KOPT-K1 (cell line): ENCODE measurements around the gene STK16.

Source experiments
- H3K27ac ChIP-seq: fragments of 200-600 bp; sonication (generic); 2 replicates; pipeline ENCODE4 v1.5.1; 2016; ENCODE audit warnings: antibody characterized with exemption, mild to moderate bottlenecking, low read depth, low read length; ENCODE audit not compliant: poor library complexity, severe bottlenecking
- H3K36me3 ChIP-seq: fragments of 200-600 bp; sonication (generic); 2 replicates; pipeline ENCODE4 v1.5.1; 2017; ENCODE audit warnings: antibody characterized with exemption, mild to moderate bottlenecking, low read length, moderate library complexity; ENCODE audit not compliant: insufficient read depth
- H3K9me3 ChIP-seq: fragments of 200-600 bp; sonication (generic); 2 replicates; pipeline ENCODE4 v1.5.1; 2017; ENCODE audit warnings: antibody characterized with exemption, low read length, mild to moderate bottlenecking; ENCODE audit not compliant: insufficient read depth, poor library complexity, severe bottlenecking

The STK16 gene

DNA sequence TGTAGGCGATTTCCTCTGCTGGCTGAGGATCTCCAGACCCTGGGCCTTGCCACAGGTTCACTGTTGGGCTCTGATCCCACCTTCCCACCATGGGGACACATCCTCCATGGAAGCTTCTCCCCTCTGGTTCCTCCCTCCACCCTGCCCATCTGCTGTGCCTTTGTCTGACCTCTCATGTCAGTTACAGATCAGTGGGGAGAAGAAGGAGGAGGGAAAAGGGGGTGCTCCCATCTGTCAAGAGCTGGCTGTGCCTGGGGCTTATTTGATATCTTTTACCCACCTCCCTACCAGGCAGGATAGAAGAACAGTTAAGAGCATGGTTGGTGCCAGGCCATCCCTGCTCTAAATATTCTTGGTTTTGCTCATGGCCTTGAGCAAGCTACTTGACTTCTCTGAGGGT lies 21.6 kb downstream of the STK16 start:
- no peak overlapping the region for H3K27ac ChIP-seq
- no peaks in the 10 kb centered on the region for H3K36me3 ChIP-seq
- no peaks in the 10 kb centered on the region for H3K9me3 ChIP-seq

- no peak overlapping the region for H3K27ac ChIP-seq
- no peaks in the 10 kb centered on the region for H3K36me3 ChIP-seq
- H3K9me3 ChIP-seq, result no peaks in the 10 kb centered on the region
These were observed 23.0 kb downstream of the STK16 start for GRCh38 chr2:219268294-219268693.

DNA sequence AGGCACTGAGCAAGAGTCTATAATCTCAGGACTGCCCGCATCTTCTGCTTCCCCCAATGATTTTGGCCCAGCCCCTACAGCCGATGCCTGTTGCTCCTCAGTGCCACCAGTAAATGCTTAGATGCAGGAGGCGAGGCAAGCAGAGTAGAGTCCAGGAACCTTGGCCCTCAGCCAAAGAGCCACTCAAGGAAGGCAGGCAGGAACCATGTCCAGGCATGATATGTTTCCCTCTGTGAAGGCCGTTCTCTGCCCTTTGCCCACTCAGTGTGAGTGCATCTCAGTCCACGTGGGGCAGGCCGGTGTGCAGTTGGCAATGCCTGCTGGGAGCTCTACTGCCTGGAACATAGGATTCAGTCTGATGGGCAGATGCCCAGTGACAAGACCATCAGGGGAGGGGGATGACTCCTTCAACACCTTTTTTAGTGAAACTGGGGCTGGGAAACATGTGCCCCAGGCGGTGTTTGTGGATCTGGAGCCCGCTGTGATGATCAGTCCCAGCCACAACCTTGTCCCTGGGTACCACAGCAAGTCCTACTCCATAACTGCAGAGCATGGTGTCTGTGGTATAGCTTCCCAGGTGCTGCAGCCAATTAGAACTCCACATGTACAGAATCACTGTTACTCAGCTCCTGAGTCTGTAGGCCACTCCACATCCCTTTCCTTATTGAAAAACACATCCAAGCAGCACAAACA lies 24.2 kb downstream of the STK16 start:
- no peaks in the 10 kb centered on the region for H3K9me3 ChIP-seq
- no peak overlapping the region for H3K27ac ChIP-seq
- no peaks in the 10 kb centered on the region for H3K36me3 ChIP-seq

- no peaks in the 10 kb centered on the region for H3K36me3 ChIP-seq
- H3K9me3 ChIP-seq, result no peaks in the 10 kb centered on the region
- no peak overlapping the region for H3K27ac ChIP-seq
These were observed 24.7 kb downstream of the STK16 start for GRCh38 chr2:219270055-219270372.

DNA sequence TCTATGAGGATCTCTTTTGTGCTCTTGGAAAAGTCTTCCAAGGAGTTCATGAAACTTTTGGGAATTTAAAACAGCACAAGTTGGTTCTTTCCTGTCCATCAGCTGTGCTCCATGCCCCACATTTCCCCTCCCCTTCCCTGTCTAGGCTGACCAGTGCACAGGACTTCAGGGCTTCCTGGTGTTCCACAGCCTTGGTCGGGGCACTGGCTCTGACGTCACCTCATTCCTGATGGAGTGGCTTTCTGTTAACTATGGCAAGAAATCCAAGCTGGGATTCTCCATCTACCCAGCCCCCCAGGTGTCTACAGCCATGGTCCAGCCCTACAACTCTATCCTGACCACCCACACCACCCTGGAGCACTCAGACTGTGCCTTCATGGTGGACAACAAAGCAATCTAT lies 25.7 kb downstream of the STK16 start:
- Histone ChIP-seq H3K27ac (no peak overlapping the region), H3K36me3 (no peaks in the 10 kb centered on the region), H3K9me3 (no peaks in the 10 kb centered on the region)

GRCh38 chr2:219272356-219272755 lies 27.1 kb downstream of the STK16 start:
- Histone ChIP-seq H3K27ac (no peak overlapping the region), H3K36me3 (no peaks in the 10 kb centered on the region), H3K9me3 (no peaks in the 10 kb centered on the region)

DNA sequence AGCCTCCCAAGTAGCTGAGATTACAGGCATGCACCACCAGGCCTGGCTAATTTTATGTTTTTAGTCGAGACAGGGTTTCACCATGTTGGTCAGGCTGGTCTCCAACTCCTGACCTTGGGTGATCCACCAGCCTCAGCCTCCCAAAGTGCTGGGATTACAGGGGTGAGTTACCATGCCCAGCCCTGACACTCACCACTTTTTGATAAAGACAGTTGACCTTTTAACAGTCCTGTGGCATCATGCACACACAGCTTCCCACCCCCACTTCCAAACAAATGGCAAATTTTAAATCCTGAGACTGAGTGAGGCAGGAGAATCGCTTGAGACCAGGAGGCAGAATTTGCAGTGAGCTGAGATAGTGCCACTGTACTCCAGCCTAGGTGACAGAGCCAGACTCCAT lies 27.7 kb downstream of the STK16 start:
- H3K27ac ChIP-seq, result no peak overlapping the region

DNA sequence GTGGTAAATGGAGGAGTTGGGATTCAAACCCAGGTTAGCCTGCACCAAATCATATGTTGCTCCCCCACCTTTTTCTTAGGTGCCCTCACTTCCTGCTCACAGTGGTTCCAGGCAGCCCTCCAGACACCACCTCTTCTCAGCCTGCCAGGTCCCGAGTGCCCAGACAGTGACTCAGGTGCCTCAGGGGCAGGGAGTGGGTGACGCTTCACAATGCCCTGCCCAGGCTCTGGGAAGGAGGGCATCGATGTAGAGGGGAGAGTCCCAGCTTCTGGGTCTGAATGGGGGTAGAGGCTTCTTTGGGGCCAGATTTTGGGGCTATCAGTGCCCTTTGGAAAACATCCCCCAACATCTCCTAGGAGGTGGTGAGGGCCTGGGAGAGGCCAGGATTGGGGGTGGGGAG lies 28.7 kb downstream of the STK16 start:
- H3K36me3 ChIP-seq, result no peaks in the 10 kb centered on the region
- H3K9me3 ChIP-seq, result no peaks in the 10 kb centered on the region
- no peak overlapping the region for H3K27ac ChIP-seq

More for the DNA sequence above, 27.7 kb downstream of the STK16 start:
- no peaks in the 10 kb centered on the region for H3K36me3 ChIP-seq
- H3K9me3 ChIP-seq, result no peaks in the 10 kb centered on the region

- no peaks in the 10 kb centered on the region for H3K36me3 ChIP-seq
- H3K9me3 ChIP-seq, result no peaks in the 10 kb centered on the region
- no peak overlapping the region for H3K27ac ChIP-seq
These were observed 29.2 kb downstream of the STK16 start for GRCh38 chr2:219274361-219274921.

DNA sequence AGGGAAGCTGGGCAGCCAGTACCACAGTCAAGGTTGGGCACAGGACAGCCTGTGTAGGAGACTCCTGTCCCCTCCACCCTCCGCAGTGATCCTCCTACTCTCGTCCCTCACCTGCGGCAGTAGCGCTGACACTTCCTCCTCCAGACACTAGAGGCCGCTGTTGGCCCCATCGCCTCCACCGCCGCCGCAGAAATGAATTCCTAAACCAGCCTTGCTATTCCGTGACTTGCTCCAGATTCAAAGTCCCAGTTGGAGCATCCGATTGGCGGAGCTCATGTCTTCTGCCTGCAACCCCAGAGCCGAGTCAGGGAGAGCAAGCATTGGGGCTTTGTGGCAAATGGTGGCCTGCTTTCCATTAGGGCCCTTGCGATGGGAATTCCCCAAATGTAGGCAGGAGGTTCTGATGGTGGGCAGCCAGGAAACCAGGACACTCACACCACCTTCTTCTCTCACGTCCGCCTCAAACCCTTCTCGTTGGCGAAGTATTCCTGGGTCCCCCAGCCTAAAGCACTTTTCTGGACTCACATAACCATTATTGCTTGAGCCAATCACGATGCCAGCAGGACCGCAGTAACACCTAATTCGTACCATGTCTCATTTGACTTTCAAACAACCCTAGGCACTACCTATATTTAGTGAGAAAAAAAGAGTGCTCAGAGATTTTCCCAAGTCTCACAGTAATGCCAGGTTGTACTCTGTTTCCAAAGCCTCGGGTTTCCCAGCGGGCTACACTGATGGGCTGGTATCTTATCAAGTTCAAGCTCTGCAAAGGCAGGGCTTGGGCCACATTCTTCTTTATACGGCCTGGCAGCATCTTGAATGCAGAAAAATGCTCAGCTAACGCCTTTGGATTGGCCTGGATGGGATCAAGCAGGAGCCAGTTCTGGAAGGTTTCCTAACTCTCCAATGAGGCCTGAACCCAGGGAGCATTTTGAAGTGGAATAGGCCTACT lies 32.7 kb downstream of the STK16 start:
- Histone ChIP-seq H3K27ac (no peak overlapping the region), H3K9me3 (no peaks in the 10 kb centered on the region), H3K36me3 (no peaks in the 10 kb centered on the region)

- no peaks in the 10 kb centered on the region for H3K9me3 ChIP-seq
- H3K27ac ChIP-seq, result peak overlapping the region; percentile 54
- H3K36me3 ChIP-seq, result no peaks in the 10 kb centered on the region; the same call in 1 of the 2 replicates
These were observed 33.4 kb downstream of the STK16 start for GRCh38 chr2:219278655-219279150.

DNA sequence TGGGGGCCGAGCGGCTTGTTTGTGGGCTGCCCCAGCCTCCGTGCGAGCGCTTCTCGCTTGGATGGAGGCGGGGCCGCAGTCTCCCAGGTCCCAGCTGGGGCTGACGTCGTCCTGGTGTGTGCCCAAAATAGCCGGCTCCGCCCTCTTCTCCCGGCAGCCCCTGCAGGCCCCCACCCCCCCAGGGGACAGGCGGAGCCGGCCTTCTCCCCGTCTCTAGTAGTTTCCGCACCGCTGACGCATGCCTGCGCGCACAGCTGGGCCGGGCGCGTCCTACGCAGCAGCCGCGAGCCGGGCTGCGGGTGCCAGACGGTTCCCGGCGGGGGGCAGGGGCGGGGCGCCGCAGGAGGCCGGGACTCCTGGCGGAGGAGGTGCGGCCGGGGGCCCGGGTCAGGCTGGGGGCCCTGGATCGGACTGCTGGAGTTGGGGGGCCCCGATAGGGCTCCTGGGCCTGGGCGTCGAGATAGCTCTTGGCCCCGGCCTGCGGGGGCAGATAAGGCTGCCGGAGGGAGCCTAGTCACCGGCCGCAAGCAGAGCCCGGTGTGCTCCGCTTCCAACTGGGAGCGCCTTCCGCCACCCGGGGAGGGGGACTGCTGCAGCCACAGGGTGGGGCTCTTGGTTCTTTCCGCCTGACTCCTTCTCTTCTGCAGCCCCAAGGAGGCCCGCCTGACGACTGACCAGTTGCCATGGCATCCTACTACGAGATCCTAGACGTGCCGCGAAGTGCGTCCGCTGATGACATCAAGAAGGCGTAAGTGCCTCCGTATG lies 34.1 kb downstream of the STK16 start, which contains the start of gene DNAJB2:
Gene DNAJB2, plus strand, starts transcription at position 216 of the 765 bp plus-strand sequence. Its CDS starts 468 bp downstream, at position 684.
- no peaks in the 10 kb centered on the region; the same call in 1 of the 2 replicates for H3K36me3 ChIP-seq
- H3K9me3 ChIP-seq, result no peaks in the 10 kb centered on the region
- peak within 1 kb of the TSS; percentile 54 for H3K27ac ChIP-seq

DNA sequence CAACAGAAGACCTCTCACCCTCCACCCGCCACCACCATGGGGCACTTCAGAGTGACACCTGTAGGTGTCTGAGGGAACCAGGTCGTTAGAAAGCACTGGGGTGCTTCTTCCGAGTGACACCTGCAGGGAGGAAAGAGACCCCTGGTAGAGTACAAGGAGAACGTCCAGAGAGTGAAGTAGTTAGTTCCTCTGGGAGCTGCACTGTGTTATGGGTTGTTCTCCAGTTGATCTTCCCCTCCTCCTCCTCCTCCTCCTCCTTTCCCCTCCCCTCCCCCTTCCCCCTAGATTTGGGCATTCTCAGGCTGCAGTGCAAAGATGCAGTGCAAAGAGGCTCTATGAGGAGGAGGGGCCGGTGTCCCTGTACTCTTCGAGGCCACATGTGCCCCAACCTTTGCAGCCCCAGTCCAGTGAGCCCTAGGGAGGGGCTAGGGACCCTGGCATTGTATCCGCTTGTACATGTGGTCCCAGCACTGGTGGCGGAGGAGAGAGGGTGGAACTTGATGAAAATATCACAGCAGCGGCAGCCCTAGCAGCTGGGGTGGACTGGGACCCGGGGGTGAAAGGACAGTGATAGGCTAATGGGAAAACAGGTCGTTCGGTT lies 34.7 kb downstream of the STK16 start:
- H3K27ac ChIP-seq, result peak overlapping the region; percentile 54
- no peaks in the 10 kb centered on the region for H3K9me3 ChIP-seq
- H3K36me3 ChIP-seq, result no peaks in the 10 kb centered on the region; the same call in 1 of the 2 replicates

GRCh38 chr2:219280651-219281050 lies 35.4 kb downstream of the STK16 start:
- Histone ChIP-seq H3K9me3 (no peaks in the 10 kb centered on the region), H3K27ac (no peak overlapping the region), H3K36me3 (no peaks in the 10 kb centered on the region; the same call in 1 of the 2 replicates)
